Activated naive CD4-positive, alpha-beta T cell treated with anti-CD3 and anti-CD28 coated beads for 36 hours (primary cell): ENCODE results near the gene SFT2D1. TPM values are rescaled to one million over a fixed set of nuclear protein-coding genes. Genes with fewer than 3 reads are reported as not detected.
A peak's percentile ranks its signal among the peaks of the same experiment; 100 is the strongest.

Experiments used
- CTCF ChIA-PET: fragments of 350-600 bp; sonication (Branson Sonifier 250); formaldehyde crosslinking; loops from one replicate; lab custom pipeline; 2021; ENCODE audit warnings: antibody characterized with exemption; lab: Charles Lee
- DNase-seq: peaks from one replicate; pipeline ENCODE4 v3.0.0-alpha.2; 2020
- H3K27ac Mint-ChIP-seq: one replicate; pipeline ENCODE4 v1.8.0; 2021; ENCODE audit warnings: mild to moderate bottlenecking, mixed read lengths
- H3K27me3 Mint-ChIP-seq: one replicate; pipeline ENCODE4 v1.8.0; 2021; ENCODE audit warnings: low read depth, mixed read lengths
- H3K36me3 Mint-ChIP-seq: one replicate; pipeline ENCODE4 v1.8.0; 2021; ENCODE audit warnings: low read depth, mixed read lengths
- H3K4me1 Mint-ChIP-seq: one replicate; pipeline ENCODE4 v1.8.0; 2021; ENCODE audit warnings: low read depth, mixed read lengths
- H3K4me3 Mint-ChIP-seq: one replicate; pipeline ENCODE4 v1.8.0; 2021; ENCODE audit warnings: mild to moderate bottlenecking, moderate library complexity, mixed read lengths
- H3K9me3 Mint-ChIP-seq: one replicate; pipeline ENCODE4 v1.8.0; 2021; ENCODE audit warnings: mixed read lengths
- intact Hi-C: fragments of 100-400 bp; cut with micrococcal nuclease; formaldehyde crosslinking; loops from one replicate; pipeline ENCODE4 v1.15.1; 2023
- total RNA-seq, 2 experiments: library from RNA; stranded (reverse); gene quantifications; one replicate each; pipeline ENCODE4 v1.2.3, GENCODE V29; 2021

SFT2D1 gene
- total RNA-seq, 2 experiments from 2014 or later: 53.1 to 53.3 TPM

- no peaks in the 10 kb centered on the region for H3K9me3 Mint-ChIP-seq
- intact Hi-C loops: no loop called here
- H3K36me3 Mint-ChIP-seq: peaks cover 23% of the 10 kb centered on the region
- no peak overlapping the region for H3K27ac Mint-ChIP-seq
- no peak for DNase-seq
- CTCF ChIA-PET: interaction anchor here (1.1 to 1.4 kb wide), 3 partner anchors 49 to 75 kb away, joined by 3 to 8 read pairs (median 4); no protein-coding TSS in a partner anchor
- peaks cover under 1% of the 10 kb centered on the region for H3K4me1 Mint-ChIP-seq
- H3K27me3 Mint-ChIP-seq: no peaks in the 10 kb centered on the region
- no peak overlapping the region for H3K4me3 Mint-ChIP-seq
These were observed 16.8 kb downstream of the SFT2D1 start for GRCh38 chr6:166325383-166326042.

DNA sequence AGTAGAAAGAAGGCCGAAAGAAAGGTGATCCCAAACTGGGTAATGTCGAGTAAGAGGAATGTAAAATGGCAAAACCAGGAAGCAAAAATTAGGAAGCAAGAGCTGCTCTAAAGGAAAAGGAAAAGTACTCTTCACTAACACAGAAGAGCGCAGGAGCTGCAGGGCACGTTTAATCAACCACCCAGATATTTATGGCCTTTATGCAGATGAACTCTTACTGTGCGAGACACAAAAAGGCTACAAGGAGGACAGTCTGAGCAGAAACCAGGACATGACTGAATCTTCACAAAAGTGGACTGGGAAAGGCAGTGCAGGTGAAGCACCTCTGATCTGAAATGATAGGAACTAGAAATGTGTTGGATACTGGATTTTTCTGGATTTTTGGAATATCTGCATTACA lies 18.9 kb downstream of the SFT2D1 start:
- intact Hi-C loops: no loop called here
- Mint-ChIP-seq H3K27ac (no peak overlapping the region), H3K27me3 (no peaks in the 10 kb centered on the region), H3K4me1 (no peaks in the 10 kb centered on the region), H3K4me3 (no peak overlapping the region), H3K36me3 (peaks cover 19% of the 10 kb centered on the region), H3K9me3 (no peaks in the 10 kb centered on the region)
- no peak for DNase-seq
- CTCF ChIA-PET: interaction anchor here (0.9 to 1.0 kb wide), 2 partner anchors 10 to 78 kb away, joined by 3 to 4 read pairs; no protein-coding TSS in a partner anchor

- H3K4me1 Mint-ChIP-seq: no peaks in the 10 kb centered on the region
- no peak overlapping the region for H3K4me3 Mint-ChIP-seq
- no peaks in the 10 kb centered on the region for H3K9me3 Mint-ChIP-seq
- peaks cover 11% of the 10 kb centered on the region for H3K36me3 Mint-ChIP-seq
- no peak overlapping the region for H3K27ac Mint-ChIP-seq
- intact Hi-C loops: no loop called here
- no peaks in the 10 kb centered on the region for H3K27me3 Mint-ChIP-seq
- no peak for DNase-seq
- CTCF ChIA-PET: interaction anchor here (0.8 to 1.6 kb wide), 2 partner anchors 7 to 9 kb away, joined by 4 to 5 read pairs; no protein-coding TSS in a partner anchor
These were observed 23.4 kb downstream of the SFT2D1 start for GRCh38 chr6:166318649-166319600.

GRCh38 chr6:166318227-166318626 lies 24.1 kb downstream of the SFT2D1 start:
- no peak for DNase-seq
- no peaks in the 10 kb centered on the region for H3K27me3 Mint-ChIP-seq
- CTCF ChIA-PET: interaction anchor here (0.8 kb wide), 1 partner anchor 8 kb away, joined by 4 read pairs; no protein-coding TSS in a partner anchor
- H3K36me3 Mint-ChIP-seq: peaks cover 9% of the 10 kb centered on the region
- no peaks in the 10 kb centered on the region for H3K9me3 Mint-ChIP-seq
- no peaks in the 10 kb centered on the region for H3K4me1 Mint-ChIP-seq
- no peak overlapping the region for H3K27ac Mint-ChIP-seq
- intact Hi-C loops: no loop called here
- no peak overlapping the region for H3K4me3 Mint-ChIP-seq

- H3K4me1 Mint-ChIP-seq: peaks cover 2% of the 10 kb centered on the region
These were observed 24.8 kb downstream of the SFT2D1 start for GRCh38 chr6:166317261-166318212.

DNA sequence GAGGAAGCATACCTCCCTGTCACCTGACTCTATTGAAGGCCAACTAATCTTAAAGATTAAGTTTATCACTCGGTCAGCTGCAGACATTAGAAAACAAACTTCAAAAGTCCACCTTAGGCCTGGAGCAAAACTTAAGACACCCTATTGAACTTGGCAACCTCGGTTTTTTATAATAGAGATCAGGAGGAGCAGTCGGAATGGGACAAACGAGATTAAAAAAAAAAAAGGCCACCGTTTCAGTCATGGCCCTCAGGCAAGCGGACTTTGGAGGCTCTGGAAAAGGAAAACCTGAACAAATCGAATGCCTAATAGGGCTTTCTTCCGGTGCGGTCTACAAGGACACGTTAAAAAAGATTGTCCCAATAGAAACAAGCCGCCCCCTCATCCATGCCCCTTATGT lies 26.9 kb downstream of the SFT2D1 start:
- H3K9me3 Mint-ChIP-seq: no peaks in the 10 kb centered on the region
- peaks cover 2% of the 10 kb centered on the region for H3K4me1 Mint-ChIP-seq
- intact Hi-C loops: no loop called here
- H3K27me3 Mint-ChIP-seq: no peaks in the 10 kb centered on the region
- CTCF ChIA-PET: no interaction called here
- H3K36me3 Mint-ChIP-seq: peaks cover 2% of the 10 kb centered on the region
- no peak overlapping the region for H3K27ac Mint-ChIP-seq
- DNase-seq: no peak
- no peak overlapping the region for H3K4me3 Mint-ChIP-seq

More at GRCh38 chr6:166317261-166318212, 24.8 kb downstream of the SFT2D1 start:
- Mint-ChIP-seq H3K4me3 (no peak overlapping the region), H3K27ac (no peak overlapping the region), H3K36me3 (peaks cover 7% of the 10 kb centered on the region), H3K9me3 (no peaks in the 10 kb centered on the region), H3K27me3 (no peaks in the 10 kb centered on the region)
- no peak for DNase-seq
- CTCF ChIA-PET: interaction anchor here (0.6 to 0.8 kb wide), 2 partner anchors 64 to 83 kb away, joined by 3 to 4 read pairs; no protein-coding TSS in a partner anchor
- intact Hi-C loops: no loop called here

DNA sequence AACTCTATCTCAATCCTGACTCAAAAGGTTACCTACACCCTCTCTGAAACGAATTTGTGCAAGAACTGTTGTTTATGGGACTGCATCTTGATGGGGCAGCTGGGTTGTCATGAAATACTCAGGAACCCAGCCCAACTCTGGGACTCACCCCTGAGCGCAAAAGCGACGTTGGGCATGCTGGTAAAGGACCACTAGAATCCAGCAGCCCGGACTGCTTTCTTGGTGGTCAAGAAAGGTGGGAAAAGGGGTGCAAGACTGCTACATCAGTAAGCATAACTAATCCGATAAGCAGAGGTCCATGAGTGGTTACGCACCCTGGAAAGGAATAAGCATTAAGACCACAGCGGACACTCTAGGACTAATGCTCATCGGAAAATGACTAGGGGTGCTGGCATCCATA lies 27.9 kb downstream of the SFT2D1 start:
- CTCF ChIA-PET: interaction anchor here (0.6 to 2.3 kb wide), 4 partner anchors 33 to 124 kb away, joined by 3 to 31 read pairs (median 12); no protein-coding TSS in a partner anchor
- H3K36me3 Mint-ChIP-seq: peaks cover 2% of the 10 kb centered on the region
- no peak overlapping the region for H3K27ac Mint-ChIP-seq
- H3K27me3 Mint-ChIP-seq: peaks cover 6% of the 10 kb centered on the region
- no peaks in the 10 kb centered on the region for H3K9me3 Mint-ChIP-seq
- intact Hi-C loops: no loop called here
- no peak overlapping the region for H3K4me3 Mint-ChIP-seq
- no peak for DNase-seq
- H3K4me1 Mint-ChIP-seq: peaks cover 2% of the 10 kb centered on the region

GRCh38 chr6:166313255-166314070 lies 28.9 kb downstream of the SFT2D1 start:
- DNase-seq: peak; percentile 71
- intact Hi-C loops: loop anchor here (1.0 to 2.0 kb wide), 3 partner anchors 39 to 88 kb away; no protein-coding TSS in a partner anchor
- Mint-ChIP-seq H3K9me3 (no peaks in the 10 kb centered on the region), H3K4me3 (no peak overlapping the region), H3K4me1 (peaks cover 4% of the 10 kb centered on the region), H3K27ac (no peak overlapping the region), H3K27me3 (peaks cover 16% of the 10 kb centered on the region), H3K36me3 (no peaks in the 10 kb centered on the region)
- CTCF ChIA-PET: interaction anchor here (0.6 to 2.3 kb wide), 20 partner anchors 9 to 627 kb away, joined by 3 to 31 read pairs (median 4); no protein-coding TSS in a partner anchor

GRCh38 chr6:166312832-166313231 lies 29.5 kb downstream of the SFT2D1 start:
- no peak for DNase-seq
- Mint-ChIP-seq H3K9me3 (no peaks in the 10 kb centered on the region), H3K4me3 (no peak overlapping the region), H3K36me3 (no peaks in the 10 kb centered on the region), H3K4me1 (peaks cover 4% of the 10 kb centered on the region), H3K27me3 (peaks cover 17% of the 10 kb centered on the region), H3K27ac (no peak overlapping the region)
- intact Hi-C loops: loop anchor here (1.0 to 2.0 kb wide), 3 partner anchors 38 to 88 kb away; no protein-coding TSS in a partner anchor
- CTCF ChIA-PET: interaction anchor here (0.6 to 2.3 kb wide), 14 partner anchors 8 to 627 kb away, joined by 3 to 31 read pairs (median 5); no protein-coding TSS in a partner anchor

GRCh38 chr6:166310634-166311033 lies 31.7 kb downstream of the SFT2D1 start:
- Mint-ChIP-seq H3K27ac (no peak overlapping the region), H3K4me3 (no peak overlapping the region), H3K36me3 (no peaks in the 10 kb centered on the region), H3K4me1 (peaks cover 4% of the 10 kb centered on the region), H3K9me3 (no peaks in the 10 kb centered on the region), H3K27me3 (peaks cover 23% of the 10 kb centered on the region)
- CTCF ChIA-PET: interaction anchor here (0.6 to 2.8 kb wide), 9 partner anchors 8 to 90 kb away, joined by 3 to 22 read pairs (median 3); no protein-coding TSS in a partner anchor
- DNase-seq: no peak
- intact Hi-C loops: no loop called here
